GM12873 (cell line): ENCODE measurements around the gene MAST4.

Experiments
- TF ChIP-seq, protein P1 (sequence below): IDR thresholded peaks from 2 replicates; pipeline ENCODE4 v1.5.1; 2012; ENCODE audit warnings: low read depth, mild to moderate bottlenecking, moderate library complexity, low read length, control low read depth; ENCODE audit not compliant: insufficient read depth; ENCODE audit errors: missing control alignments

The MAST4 gene

DNA sequence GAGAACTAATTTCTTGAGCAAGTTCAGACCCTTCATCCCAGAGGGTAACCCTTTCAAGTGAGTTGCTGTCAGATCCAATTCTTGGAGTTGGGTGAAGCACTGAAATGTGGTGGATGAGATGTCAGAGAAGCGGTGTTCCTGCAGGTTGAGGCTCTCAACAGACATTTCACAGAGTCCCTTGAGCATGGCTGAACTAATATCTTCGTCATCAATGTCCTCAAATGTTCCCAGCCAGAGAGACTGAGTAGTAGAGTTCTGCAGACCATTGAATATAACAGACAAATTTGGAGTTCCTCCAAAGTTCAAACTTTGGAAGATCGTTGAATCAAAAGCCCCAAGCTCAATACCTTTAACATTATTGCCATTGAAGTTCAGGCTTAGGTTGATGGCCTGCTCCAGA lies 587.7 kb downstream of the MAST4 start:
- TF ChIP-seq, protein P1, sequence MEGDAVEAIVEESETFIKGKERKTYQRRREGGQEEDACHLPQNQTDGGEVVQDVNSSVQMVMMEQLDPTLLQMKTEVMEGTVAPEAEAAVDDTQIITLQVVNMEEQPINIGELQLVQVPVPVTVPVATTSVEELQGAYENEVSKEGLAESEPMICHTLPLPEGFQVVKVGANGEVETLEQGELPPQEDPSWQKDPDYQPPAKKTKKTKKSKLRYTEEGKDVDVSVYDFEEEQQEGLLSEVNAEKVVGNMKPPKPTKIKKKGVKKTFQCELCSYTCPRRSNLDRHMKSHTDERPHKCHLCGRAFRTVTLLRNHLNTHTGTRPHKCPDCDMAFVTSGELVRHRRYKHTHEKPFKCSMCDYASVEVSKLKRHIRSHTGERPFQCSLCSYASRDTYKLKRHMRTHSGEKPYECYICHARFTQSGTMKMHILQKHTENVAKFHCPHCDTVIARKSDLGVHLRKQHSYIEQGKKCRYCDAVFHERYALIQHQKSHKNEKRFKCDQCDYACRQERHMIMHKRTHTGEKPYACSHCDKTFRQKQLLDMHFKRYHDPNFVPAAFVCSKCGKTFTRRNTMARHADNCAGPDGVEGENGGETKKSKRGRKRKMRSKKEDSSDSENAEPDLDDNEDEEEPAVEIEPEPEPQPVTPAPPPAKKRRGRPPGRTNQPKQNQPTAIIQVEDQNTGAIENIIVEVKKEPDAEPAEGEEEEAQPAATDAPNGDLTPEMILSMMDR = no peak

DNA sequence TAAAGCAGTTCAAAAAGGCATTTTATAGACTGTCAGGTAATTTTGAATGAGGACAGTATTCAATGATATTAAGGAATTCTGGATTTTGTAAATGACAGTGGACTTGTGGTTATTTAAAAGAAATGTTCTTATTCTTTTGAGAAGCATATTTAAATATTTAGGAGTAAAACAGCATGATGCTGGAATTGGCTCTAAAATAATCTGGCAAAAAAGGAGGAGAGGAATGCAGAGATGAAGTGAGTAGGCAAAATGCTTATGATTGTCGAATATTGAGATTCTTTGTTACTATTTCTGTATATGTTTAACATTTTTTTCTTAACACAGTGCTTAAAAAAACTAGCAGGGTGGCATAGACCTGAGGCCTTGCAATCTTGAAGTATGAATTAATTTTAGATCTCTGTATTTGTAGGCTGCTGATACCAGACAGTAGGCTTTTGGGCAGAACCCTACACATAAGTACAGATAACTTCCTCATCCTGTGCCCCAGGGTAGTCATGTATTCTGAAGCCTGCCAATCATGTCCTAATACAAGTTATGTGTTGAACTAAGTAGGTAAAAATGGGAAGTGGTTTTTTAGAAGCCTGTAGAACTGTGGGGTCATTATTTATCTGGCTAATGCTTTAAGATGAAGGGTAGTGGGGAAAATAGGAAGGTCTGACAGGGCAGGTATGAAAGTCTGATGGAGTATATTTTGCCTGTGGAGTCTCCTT lies 591.0 kb downstream of the MAST4 start:
- TF ChIP-seq, protein P1 = no peak

DNA sequence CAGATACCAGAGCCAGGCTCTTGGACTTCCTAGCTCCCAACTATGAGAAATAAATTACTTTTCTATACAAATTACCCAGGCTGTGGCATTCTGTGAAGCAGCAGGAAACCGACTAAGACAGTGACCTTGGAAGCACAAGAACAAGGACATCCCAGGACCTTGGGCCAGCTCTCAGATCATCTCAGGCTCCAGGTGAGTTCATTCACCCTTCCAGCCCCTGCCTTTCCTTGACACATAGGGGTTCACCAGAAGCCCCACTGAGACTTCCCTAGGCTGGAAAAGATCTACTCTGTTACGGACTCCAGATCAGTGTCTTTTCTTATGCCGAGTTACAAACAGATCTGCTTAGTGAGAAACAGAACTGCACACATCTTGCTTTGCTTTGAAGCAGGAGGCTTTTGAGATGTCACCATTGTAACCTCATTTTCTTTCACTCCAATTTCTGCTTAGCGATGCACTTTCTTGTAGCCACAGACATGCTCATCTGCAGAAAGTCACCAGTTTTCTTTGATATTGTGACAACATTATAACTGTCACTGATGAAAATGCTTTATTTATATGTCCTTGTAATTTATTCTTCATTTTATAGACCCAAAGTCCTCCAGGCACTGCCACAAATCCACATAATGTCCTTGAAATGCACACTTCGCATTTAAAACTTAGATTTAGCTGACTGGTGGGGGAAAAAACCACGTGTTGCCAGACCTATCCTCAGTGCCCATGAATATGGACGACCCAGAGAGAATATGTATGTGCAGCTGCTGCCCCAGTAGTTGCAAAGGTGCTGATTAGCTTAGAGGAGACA lies 592.3 kb downstream of the MAST4 start:
- TF ChIP-seq, protein P1 = no peak

DNA sequence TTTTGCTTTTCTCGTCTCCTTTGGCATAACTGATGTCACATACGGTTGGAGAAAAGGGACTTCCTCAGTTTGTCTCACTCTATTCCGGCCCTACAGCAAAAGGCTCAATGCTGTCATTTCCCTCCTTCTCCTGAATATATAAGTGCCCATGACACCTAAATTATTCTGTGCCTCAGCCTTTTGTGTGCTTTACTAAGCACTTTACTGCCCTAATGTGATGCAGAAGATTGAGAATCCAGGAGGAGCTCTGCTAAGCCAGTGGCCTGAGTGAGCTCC lies 592.8 kb downstream of the MAST4 start:
- TF ChIP-seq, protein P1 = no peak

DNA sequence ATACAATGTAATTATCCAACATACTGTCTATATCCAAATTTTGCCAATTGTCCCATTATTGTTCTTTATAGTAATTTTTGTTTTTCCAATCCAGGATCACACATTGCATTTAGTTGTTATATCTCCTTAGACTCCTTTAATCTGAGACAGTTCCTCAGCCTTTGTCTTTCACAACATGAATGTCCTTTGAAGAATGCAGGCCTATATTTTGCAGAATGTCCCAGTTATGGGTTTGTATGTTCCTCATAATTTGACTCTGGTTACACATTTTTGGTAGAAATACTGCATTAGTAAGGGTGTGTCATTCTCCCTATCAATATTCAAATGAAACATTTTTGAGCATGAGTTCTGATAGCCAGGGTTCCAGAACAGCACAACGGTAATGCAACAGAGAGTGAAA lies 593.7 kb downstream of the MAST4 start:
- TF ChIP-seq, protein P1 = no peak

DNA sequence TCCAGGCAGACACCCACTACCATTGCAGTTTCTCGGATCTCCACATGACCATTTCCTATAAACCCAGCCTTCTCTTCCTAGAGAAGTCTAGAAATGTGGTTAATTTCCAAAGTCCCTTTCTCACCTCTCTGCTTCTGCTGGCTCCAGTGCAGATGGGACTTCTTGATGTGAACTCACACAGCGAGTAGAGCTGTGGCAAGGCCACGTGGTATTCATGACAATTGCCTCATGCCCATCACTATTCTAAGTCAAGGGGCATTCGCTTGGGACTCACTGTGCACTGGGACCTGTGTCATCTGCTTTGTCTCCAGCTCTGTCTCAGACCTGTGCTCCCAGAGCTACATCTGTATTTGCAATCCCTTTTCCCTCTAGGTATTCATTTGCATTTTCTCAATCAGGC lies 594.2 kb downstream of the MAST4 start:
- TF ChIP-seq, protein P1 = no peak

DNA sequence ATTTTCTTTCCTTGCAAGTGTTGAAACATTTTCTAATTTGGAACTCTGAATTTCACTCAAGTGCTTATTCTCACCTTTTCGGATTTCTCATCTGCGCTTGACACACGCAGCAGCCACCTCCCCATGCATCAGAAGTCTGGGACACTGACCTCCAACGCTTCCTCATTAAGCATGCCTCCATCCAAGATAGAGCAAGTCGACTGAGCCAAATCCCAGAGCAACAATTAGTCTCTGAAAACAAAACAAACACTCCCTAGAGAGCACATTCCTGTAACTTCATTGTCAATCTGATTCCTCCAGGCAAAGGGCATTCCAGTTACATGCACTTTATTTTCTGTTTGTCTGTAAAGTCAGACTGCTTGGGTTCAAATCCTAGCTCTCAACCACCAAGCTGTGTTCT lies 594.7 kb downstream of the MAST4 start:
- TF ChIP-seq, protein P1 = no peak
